C4-2B (cell line): ENCODE data around the gene HS3ST2.

Experiments
- CTCF ChIP-seq: fragments of 450-650 bp; conservative IDR thresholded peaks from 2 replicates; pipeline ENCODE4 v1.5.1; 2017; ENCODE audit warnings: mild to moderate bottlenecking
- ZFX ChIP-seq: fragments of 450-650 bp; IDR thresholded peaks from 2 replicates; pipeline ENCODE4 v1.6.1; 2017

- TF ChIP-seq CTCF, result no peak
- TF ChIP-seq ZFX, result no peak
These were observed 34.5 kb downstream of the HS3ST2 start for GRCh38 chr16:22848451-22848850.
